ENCODE measurements around the gene CHRNA9.

CHRNA9 gene

GRCh38 chr4:40347472-40347871 is 12.3 kb downstream of the CHRNA9 start:
- DNase-seq = no peak

GRCh38 chr4:40348000-40348399 is 12.9 kb downstream of the CHRNA9 start:
- no peak for DNase-seq

GRCh38 chr4:40349561-40350198 is 14.5 kb downstream of the CHRNA9 start:
- no peak for DNase-seq

- DNase-seq = no peak
These were observed 15.6 kb downstream of the CHRNA9 start for GRCh38 chr4:40350627-40351227.

GRCh38 chr4:40354158-40354557 is 19.0 kb downstream of the CHRNA9 start:
- no peak for DNase-seq

DNA sequence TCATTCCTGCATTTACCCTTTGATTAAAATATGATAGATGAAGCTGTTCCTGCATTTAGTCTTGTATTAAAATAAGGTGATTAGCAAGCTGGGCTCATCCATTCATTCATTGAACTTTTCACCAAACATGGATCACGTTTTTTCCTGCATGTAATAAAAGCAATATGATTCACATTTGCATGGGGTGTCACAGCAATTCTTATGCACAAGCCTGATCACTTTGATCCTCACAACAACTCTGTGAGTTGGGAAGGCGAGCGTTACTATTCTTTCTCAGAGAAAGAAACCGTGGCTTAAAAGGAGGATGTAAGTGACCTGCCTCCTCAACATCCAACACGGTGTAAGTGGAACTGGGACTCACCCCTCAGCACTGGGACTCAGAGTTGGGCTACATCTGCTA is 20.0 kb downstream of the CHRNA9 start:
- no peak for DNase-seq

GRCh38 chr4:40357738-40358137 is 22.6 kb downstream of the CHRNA9 start:
- no peak for DNase-seq

- no peak for DNase-seq
These were observed 26.2 kb downstream of the CHRNA9 start for GRCh38 chr4:40361338-40361737.

DNA sequence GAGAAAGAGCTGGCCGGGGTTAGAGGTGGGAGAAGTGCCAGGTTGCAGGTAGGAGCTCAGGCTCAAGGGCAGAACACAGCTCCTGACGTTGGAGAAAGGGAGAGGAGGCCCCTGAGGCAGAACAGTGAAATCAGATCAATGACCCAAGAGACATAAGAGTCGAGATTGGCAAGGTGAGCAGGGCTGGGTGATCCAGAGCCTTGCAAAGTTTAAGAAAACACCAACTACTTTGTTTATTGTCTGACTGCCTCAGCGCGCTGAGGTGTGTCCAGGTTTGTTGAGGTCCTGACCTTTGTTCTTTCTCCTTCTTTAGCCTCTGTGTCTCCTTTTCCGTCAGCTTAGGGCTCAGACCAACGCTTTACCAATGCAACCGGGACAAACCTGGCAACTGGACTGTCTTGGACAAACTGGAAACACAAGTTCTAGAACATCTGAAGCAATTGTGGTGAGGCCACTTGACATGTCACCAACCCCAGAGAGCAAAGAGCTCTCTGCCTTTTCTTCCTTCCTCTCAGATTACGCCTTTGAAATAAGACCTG is 28.3 kb downstream of the CHRNA9 start:
- DNase-seq = no peak

GRCh38 chr4:40363945-40364344 is 28.8 kb downstream of the CHRNA9 start:
- no peak for DNase-seq

- DNase-seq = no peak
These were observed 30.6 kb downstream of the CHRNA9 start for GRCh38 chr4:40365766-40366165.

GRCh38 chr4:40367451-40367850 is 32.3 kb downstream of the CHRNA9 start:
- DNase-seq = no peak

DNA sequence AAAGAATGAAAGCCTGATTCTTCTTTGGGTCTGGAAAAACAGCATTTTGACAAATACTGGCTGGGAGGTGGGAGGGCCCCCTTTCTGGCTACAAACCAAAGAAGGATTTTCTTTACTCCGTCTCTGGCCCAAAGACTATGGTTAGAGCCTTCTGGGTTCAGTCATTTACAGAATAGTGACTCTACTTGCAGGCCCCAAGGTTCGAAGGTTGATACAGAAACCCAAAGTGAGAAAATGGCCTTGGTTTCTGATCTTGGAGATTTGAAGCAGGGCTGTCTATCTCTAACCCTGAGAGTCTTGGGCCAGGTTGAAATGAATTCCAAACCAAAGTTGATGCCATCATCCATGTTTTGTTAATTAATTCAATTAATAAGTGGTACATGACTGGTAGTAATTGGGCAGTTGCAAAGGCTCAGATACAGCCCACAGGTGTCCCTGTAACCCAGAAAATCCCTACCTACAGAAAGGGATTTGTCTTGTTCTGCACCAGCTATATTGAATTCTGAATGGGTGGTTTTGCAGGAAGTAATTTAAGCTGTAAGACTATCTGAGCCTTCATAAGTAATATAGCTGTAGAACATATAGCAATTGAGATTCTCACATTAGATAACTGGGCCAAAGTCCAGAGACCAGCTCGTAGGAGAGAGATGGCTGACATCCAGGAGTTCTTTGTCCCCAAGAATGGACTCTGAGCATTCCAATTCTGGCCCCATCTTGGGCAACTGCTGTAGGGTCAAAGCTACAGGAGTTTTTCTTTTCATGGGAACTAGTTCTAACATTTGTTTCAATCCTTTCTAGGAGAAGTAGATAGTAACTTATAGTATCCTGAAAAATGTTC is 34.5 kb downstream of the CHRNA9 start:
- DNase-seq = no peak

DNA sequence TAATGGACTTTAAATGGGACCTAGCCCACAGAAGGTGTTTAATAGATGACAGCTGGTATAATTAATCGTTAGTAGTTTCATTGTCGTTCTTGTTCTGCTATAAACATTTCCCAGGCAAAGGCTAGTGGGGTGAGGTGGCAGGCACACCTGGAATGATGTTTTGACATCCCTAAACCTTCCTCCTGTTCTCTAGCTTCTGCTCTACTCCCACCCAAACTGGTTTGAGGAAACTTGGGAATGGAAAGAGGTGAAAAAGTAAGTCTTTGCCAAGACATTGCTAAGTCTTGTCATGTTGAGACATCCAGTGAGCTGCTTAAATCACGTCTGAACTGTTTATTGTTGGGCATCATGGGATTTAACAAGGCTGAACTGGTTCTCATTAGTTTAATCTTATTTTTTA is 37.5 kb downstream of the CHRNA9 start:
- DNase-seq = no peak

GRCh38 chr4:40373636-40374035 is 38.5 kb downstream of the CHRNA9 start:
- DNase-seq = no peak

- DNase-seq = no peak
These were observed 40.0 kb downstream of the CHRNA9 start for GRCh38 chr4:40375095-40375494.

DNA sequence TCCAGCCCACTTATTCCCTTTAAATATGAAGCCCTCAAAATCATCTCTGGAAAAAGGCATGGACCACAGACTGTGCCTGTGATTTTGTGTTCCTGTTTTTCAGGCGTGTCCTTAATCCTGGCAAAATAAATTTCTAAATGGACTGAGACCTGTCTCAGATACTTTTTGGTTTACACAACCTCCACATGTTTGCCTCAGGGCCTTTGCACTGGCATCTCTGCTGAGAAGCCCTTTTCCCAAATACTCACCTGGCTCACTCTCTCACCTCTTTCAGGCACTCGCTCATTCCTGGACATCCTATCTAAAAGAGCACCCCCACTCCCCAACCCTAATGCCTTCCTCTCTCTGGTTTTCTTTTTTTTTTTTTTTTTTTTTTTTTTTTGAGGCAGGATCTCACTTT is 40.5 kb downstream of the CHRNA9 start:
- no peak for DNase-seq

DNA sequence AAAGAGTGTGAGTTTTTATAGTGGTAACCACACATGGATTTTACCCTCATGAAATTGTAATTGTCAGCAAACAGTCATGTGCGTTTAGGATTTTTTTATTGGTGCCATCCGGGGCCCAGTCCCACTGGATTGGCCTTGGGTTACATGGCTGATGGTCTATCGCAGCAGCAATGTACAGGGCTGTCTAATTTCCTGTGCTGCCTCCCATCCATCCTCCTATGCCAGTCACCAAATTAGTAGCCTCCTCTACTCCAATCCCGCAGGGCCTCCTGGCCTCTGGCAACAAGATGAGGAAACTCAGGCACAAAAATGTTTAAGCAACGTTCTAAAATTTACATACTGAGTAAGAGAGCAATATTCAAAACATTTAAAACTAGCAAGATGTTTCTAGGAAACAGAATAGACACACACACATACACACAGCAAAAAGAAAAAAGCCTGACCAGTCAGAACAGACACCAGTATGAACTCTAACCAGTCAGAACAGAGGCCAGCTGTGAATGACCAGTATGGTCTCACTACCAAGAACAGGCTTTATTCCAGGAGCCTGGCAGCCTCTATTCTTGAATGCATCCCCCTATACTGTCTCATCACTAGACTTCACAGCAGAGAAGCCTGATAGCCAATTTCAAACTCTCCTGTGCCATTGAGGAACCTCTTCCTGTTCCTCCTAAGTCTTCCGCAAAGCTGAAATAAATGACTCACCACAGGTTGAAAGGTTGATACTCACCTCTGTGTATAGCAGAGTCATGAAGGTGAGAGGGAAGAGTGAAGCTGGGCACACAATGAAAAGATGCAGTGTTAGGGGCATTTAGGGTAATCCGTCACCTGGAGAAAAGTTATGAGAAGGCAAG is 42.6 kb downstream of the CHRNA9 start:
- DNase-seq = no peak

DNA sequence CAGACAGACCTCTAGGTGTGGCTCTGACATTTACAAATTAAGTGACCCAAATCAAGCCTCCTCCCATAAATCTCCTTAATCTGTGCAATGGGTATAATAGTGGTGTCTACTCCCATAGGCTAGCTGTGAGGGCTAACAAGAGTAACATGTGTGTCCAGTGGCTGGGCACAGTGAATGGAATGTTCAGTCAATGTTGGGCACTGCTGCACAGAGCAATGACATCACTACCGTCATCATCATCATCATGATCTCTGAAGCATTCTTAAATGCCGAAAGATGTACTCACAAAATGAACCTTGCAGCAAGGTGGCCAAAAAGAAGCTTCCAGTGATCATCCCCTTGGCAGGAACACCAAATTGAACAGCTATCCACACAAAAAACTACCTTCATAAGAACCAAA is 43.5 kb downstream of the CHRNA9 start:
- no peak for DNase-seq

GRCh38 chr4:40379248-40379647 is 44.1 kb downstream of the CHRNA9 start:
- no peak for DNase-seq

DNA sequence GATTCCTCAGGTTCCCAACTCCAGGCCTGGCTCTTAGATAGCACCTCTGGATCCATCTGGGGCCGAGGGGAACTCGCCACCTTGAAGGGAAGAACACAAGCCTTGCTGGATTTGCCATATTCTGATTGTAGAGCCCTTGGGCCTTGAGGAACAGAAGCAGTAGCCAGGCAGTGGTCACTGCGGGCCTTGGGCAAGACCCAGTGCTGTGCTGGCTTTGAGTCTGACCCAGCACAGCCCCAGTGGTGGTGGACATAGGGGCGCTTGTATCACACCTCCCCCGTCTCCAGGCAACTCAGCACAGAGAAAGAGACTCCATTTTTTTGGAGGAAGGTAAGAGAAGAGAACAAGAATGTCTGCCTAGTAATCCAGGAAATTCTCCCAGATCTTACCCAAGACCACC is 45.5 kb downstream of the CHRNA9 start:
- DNase-seq = no peak

- no peak for DNase-seq
These were observed 53.1 kb downstream of the CHRNA9 start for GRCh38 chr4:40388239-40388638.

DNA sequence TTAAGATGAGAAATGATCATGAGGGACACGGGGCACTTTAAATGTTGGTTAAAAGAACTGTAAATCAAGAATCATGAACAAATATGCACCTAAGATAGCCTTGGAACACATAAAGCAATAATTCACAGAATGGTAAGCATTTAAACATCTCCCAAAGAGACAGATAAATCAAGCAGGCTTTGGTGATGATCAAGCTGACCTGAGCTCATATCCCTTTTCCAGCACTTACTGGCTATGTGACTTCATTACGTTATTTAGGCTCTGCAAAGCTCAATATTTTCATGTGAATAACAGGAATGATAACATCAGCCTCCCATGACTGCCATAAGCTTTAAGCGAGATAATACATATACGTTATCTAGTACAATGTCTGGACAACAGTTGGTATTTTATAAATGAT is 54.9 kb downstream of the CHRNA9 start:
- DNase-seq = no peak

All from stimulated activated CD4-positive, alpha-beta T cell treated with anti-CD3 and anti-CD28 coated beads, Interleukin-2, amount 100 ng/mL, for 24 hours (primary cell).